NCI-H2227 (cell line): ENCODE measurements around the gene AGO1.

Source experiments
- DNase-seq: peaks from one replicate; lab custom pipeline; 2025; ENCODE audit not compliant: unreplicated experiment; lab: John Stamatoyannopoulos, UW

AGO1 gene

GRCh38 chr1:35882945-35883634, at the start of gene AGO1:
Gene AGO1, plus strand, starts transcription at chr1:35883209. Its CDS starts 213 bp downstream, at chr1:35883422.
- DNase-seq: peak; percentile 95

- no peak for DNase-seq
Measured at GRCh38 chr1:35833395-35833794, 49.6 kb upstream of the AGO1 start.

- DNase-seq: no peak
Measured at GRCh38 chr1:35834218-35834617, 48.8 kb upstream of the AGO1 start.

- no peak for DNase-seq
Measured at GRCh38 chr1:35835398-35835797, 47.6 kb upstream of the AGO1 start.

GRCh38 chr1:35836734-35837133, 46.3 kb upstream of the AGO1 start:
- DNase-seq: no peak

- no peak for DNase-seq
Measured at GRCh38 chr1:35838693-35839245, 44.2 kb upstream of the AGO1 start.

- no peak for DNase-seq
Measured at GRCh38 chr1:35844826-35845225, 38.2 kb upstream of the AGO1 start.

GRCh38 chr1:35845766-35846165, 37.2 kb upstream of the AGO1 start:
- no peak for DNase-seq

- DNase-seq: no peak
Measured at GRCh38 chr1:35847935-35848565, 35.0 kb upstream of the AGO1 start.

GRCh38 chr1:35850051-35850450, 33.0 kb upstream of the AGO1 start:
- DNase-seq: no peak

GRCh38 chr1:35850716-35851115, 32.3 kb upstream of the AGO1 start:
- no peak for DNase-seq

- DNase-seq: no peak
Measured at GRCh38 chr1:35851132-35851869, 31.7 kb upstream of the AGO1 start.

GRCh38 chr1:35852241-35852640, 30.8 kb upstream of the AGO1 start:
- DNase-seq: no peak

- no peak for DNase-seq
Measured at GRCh38 chr1:35854989-35855700, 27.9 kb upstream of the AGO1 start.

- no peak for DNase-seq
Measured at GRCh38 chr1:35856964-35857363, 26.0 kb upstream of the AGO1 start.

- DNase-seq: no peak
Measured at GRCh38 chr1:35857830-35858229, 25.2 kb upstream of the AGO1 start.

- no peak for DNase-seq
Measured at GRCh38 chr1:35860696-35861095, 22.3 kb upstream of the AGO1 start.

GRCh38 chr1:35863136-35863535, 19.9 kb upstream of the AGO1 start:
- no peak for DNase-seq

GRCh38 chr1:35863881-35864625, 19.0 kb upstream of the AGO1 start:
- DNase-seq: no peak

- DNase-seq: no peak
Measured at GRCh38 chr1:35864813-35865212, 18.2 kb upstream of the AGO1 start.

- no peak for DNase-seq
Measured at GRCh38 chr1:35866991-35867390, 16.0 kb upstream of the AGO1 start.
